OCI-LY3 (cell line): ENCODE results near the gene DENND5A.

Experiments
- CTCF ChIP-seq: fragments of 200-600, 300-600 bp; sonication (generic); IDR thresholded peaks from 2 replicates; pipeline ENCODE4 v1.5.1; 2014; ENCODE audit warnings: antibody characterized with exemption, low read length, low read depth
- EZH2phosphoT487 ChIP-seq: fragments of 200-600 bp; shearing (Covaris generic); IDR thresholded peaks from 2 replicates; pipeline ENCODE4 v1.6.1; 2018; ENCODE audit warnings: antibody characterized with exemption, mixed run types, low read depth

- TF ChIP-seq CTCF: no peak
- no peak for TF ChIP-seq EZH2phosphoT487
These were observed 4.4 kb upstream of the DENND5A start for GRCh38 chr11:9269492-9270013.
